ENCODE measurements around the gene S100A8.
A peak's percentile ranks its signal among the peaks of the same experiment; 100 is the strongest.

S100A8 gene

GRCh38 chr1:153389973-153390879 is 647 bp downstream of the S100A8 start:
- no peak for DNase-seq (ENCODE audit: low read depth)

- no peak for DNase-seq (ENCODE audit: low read depth)
These were observed 1.5 kb downstream of the S100A8 start for GRCh38 chr1:153389401-153389800.

GRCh38 chr1:153387785-153388184 is 3.1 kb downstream of the S100A8 start:
- DNase-seq (ENCODE audit: low read depth) = no peak

GRCh38 chr1:153387001-153387400 is 3.9 kb downstream of the S100A8 start:
- no peak for DNase-seq (ENCODE audit: low read depth)

- DNase-seq (ENCODE audit: low read depth) = no peak
These were observed 4.4 kb downstream of the S100A8 start for GRCh38 chr1:153386500-153386901.

- no peak for DNase-seq (ENCODE audit: low read depth)
These were observed 5.8 kb downstream of the S100A8 start for GRCh38 chr1:153384958-153385580.

- DNase-seq (ENCODE audit: low read depth) = no peak
These were observed 10.2 kb downstream of the S100A8 start for GRCh38 chr1:153380711-153381110.

- no peak for DNase-seq (ENCODE audit: low read depth)
These were observed 11.3 kb downstream of the S100A8 start for GRCh38 chr1:153379591-153379990.

GRCh38 chr1:153375511-153375910 is 15.4 kb downstream of the S100A8 start, which contains the start of gene S100A12:
S100A12 (minus strand) TSS chr1:153375621; CDS start chr1:153374592, 1,029 bp downstream.
- DNase-seq (ENCODE audit: low read depth) = peak; percentile 97

- DNase-seq (ENCODE audit: low read depth) = no peak
These were observed 16.8 kb downstream of the S100A8 start for GRCh38 chr1:153374071-153374470.

- no peak for DNase-seq (ENCODE audit: low read depth)
These were observed 18.3 kb downstream of the S100A8 start for GRCh38 chr1:153372571-153372970.

- DNase-seq (ENCODE audit: low read depth) = no peak
These were observed 19.6 kb downstream of the S100A8 start for GRCh38 chr1:153371231-153371630.

- DNase-seq (ENCODE audit: low read depth) = no peak
These were observed 20.7 kb downstream of the S100A8 start for GRCh38 chr1:153370146-153370545.

- DNase-seq (ENCODE audit: low read depth) = no peak
These were observed 22.4 kb downstream of the S100A8 start for GRCh38 chr1:153368495-153368894.

- DNase-seq (ENCODE audit: low read depth) = no peak
These were observed 23.8 kb downstream of the S100A8 start for GRCh38 chr1:153367090-153367489.

- no peak for DNase-seq (ENCODE audit: low read depth)
These were observed 24.6 kb downstream of the S100A8 start for GRCh38 chr1:153366261-153366660.

- DNase-seq (ENCODE audit: low read depth) = no peak
These were observed 25.2 kb downstream of the S100A8 start for GRCh38 chr1:153365696-153366095.

GRCh38 chr1:153364766-153365666 is 25.9 kb downstream of the S100A8 start:
- DNase-seq (ENCODE audit: low read depth) = no peak

- no peak for DNase-seq (ENCODE audit: low read depth)
These were observed 26.7 kb downstream of the S100A8 start for GRCh38 chr1:153364156-153364555.

- DNase-seq (ENCODE audit: low read depth) = no peak
These were observed 27.2 kb downstream of the S100A8 start for GRCh38 chr1:153363641-153364040.

GRCh38 chr1:153362187-153362775 is 28.6 kb downstream of the S100A8 start:
- DNase-seq (ENCODE audit: low read depth) = no peak
